GM20000 (cell line): ENCODE data around the gene DPP6.

Experiments
- DNase-seq: peaks from one replicate; pipeline ENCODE4 v3.0.0; 2012; ENCODE audit warnings: low spot score
- CTCF ChIP-seq: IDR thresholded peaks from 2 replicates; pipeline ENCODE4 v1.5.1; 2012; ENCODE audit warnings: mild to moderate bottlenecking, control low read depth; ENCODE audit errors: extremely low read depth, missing control alignments

DPP6 gene

GRCh38 chr7:154873500-154874121 is 821.4 kb downstream of the DPP6 start:
- TF ChIP-seq CTCF: no peak
- DNase-seq: no peak

- TF ChIP-seq CTCF: no peak
- no peak for DNase-seq
Measured at GRCh38 chr7:154874409-154875113, 822.4 kb downstream of the DPP6 start.

- no peak for TF ChIP-seq CTCF
- DNase-seq: no peak
Measured at GRCh38 chr7:154875297-154875696, 823.1 kb downstream of the DPP6 start.

- TF ChIP-seq CTCF: no peak
- DNase-seq: no peak
Measured at GRCh38 chr7:154876516-154876915, 824.3 kb downstream of the DPP6 start.

- TF ChIP-seq CTCF: no peak
- no peak for DNase-seq
Measured at GRCh38 chr7:154877031-154877430, 824.8 kb downstream of the DPP6 start.

GRCh38 chr7:154879629-154880028 is 827.4 kb downstream of the DPP6 start:
- DNase-seq: no peak
- TF ChIP-seq CTCF: no peak

GRCh38 chr7:154880513-154880912 is 828.3 kb downstream of the DPP6 start:
- no peak for TF ChIP-seq CTCF
- DNase-seq: no peak
